BLaER1 (cell line): ENCODE results near the gene LHFPL6.

Source experiments
- H3K27ac ChIP-seq: shearing (Covaris generic); formaldehyde crosslinking; 2 replicates; pipeline ENCODE4 v1.8.1; 2022
- H3K27me3 ChIP-seq: shearing (Covaris generic); formaldehyde crosslinking; 2 replicates; pipeline ENCODE4 v1.8.1; 2022
- H3K36me3 ChIP-seq: shearing (Covaris generic); formaldehyde crosslinking; 2 replicates; pipeline ENCODE4 v1.8.1; 2022
- H3K4me1 ChIP-seq: shearing (Covaris generic); formaldehyde crosslinking; 2 replicates; pipeline ENCODE4 v1.8.1; 2022
- H3K4me2 ChIP-seq: shearing (Covaris generic); formaldehyde crosslinking; 2 replicates; pipeline ENCODE4 v1.8.1; 2022
- H3K4me3 ChIP-seq: shearing (Covaris generic); formaldehyde crosslinking; 2 replicates; pipeline ENCODE4 v1.8.1; 2022
- H3K9ac ChIP-seq: shearing (Covaris generic); formaldehyde crosslinking; 2 replicates; pipeline ENCODE4 v1.8.1; 2022
- H3K9me3 ChIP-seq: shearing (Covaris generic); formaldehyde crosslinking; 2 replicates; pipeline ENCODE4 v1.8.1; 2022
- H4K20me1 ChIP-seq: shearing (Covaris generic); formaldehyde crosslinking; 2 replicates; pipeline ENCODE4 v1.8.1; 2022
- Cebpa-rat ChIP-seq: shearing (Covaris generic); IDR thresholded peaks from 2 replicates; pipeline ENCODE4 v1.8.1; 2022

LHFPL6 gene

GRCh38 chr13:39483326-39483725 lies 119.7 kb downstream of the LHFPL6 start:
- Histone ChIP-seq H3K36me3 (no peaks in the 10 kb centered on the region), H3K4me3 (no peak overlapping the region), H3K27ac (no peak overlapping the region), H3K27me3 (no peaks in the 10 kb centered on the region), H4K20me1 (no peaks in the 10 kb centered on the region), H3K4me2 (no peak overlapping the region), H3K9ac (no peak overlapping the region), H3K4me1 (no peaks in the 10 kb centered on the region), H3K9me3 (no peaks in the 10 kb centered on the region)
- no peak for TF ChIP-seq Cebpa-rat

GRCh38 chr13:39481491-39481890 lies 121.5 kb downstream of the LHFPL6 start:
- no peak overlapping the region for H3K9ac ChIP-seq
- no peaks in the 10 kb centered on the region for H3K9me3 ChIP-seq
- H3K27me3 ChIP-seq: no peaks in the 10 kb centered on the region
- H3K4me3 ChIP-seq: no peak overlapping the region
- TF ChIP-seq Cebpa-rat: no peak
- H3K36me3 ChIP-seq: no peaks in the 10 kb centered on the region
- H3K27ac ChIP-seq: no peak overlapping the region
- no peaks in the 10 kb centered on the region for H4K20me1 ChIP-seq
- H3K4me2 ChIP-seq: no peak overlapping the region
- H3K4me1 ChIP-seq: no peaks in the 10 kb centered on the region

- TF ChIP-seq Cebpa-rat: no peak
- no peak overlapping the region for H3K9ac ChIP-seq
- H3K27ac ChIP-seq: no peak overlapping the region
- no peak overlapping the region for H3K4me2 ChIP-seq
- H3K36me3 ChIP-seq: no peaks in the 10 kb centered on the region
- no peaks in the 10 kb centered on the region for H3K9me3 ChIP-seq
- H3K4me3 ChIP-seq: no peak overlapping the region
- no peaks in the 10 kb centered on the region for H3K27me3 ChIP-seq
- no peaks in the 10 kb centered on the region for H4K20me1 ChIP-seq
- H3K4me1 ChIP-seq: no peaks in the 10 kb centered on the region
Measured at GRCh38 chr13:39474600-39474999, 128.4 kb downstream of the LHFPL6 start.

- Histone ChIP-seq H3K4me3 (no peak overlapping the region), H3K4me2 (no peak overlapping the region), H3K27me3 (no peaks in the 10 kb centered on the region), H3K4me1 (no peaks in the 10 kb centered on the region), H3K9me3 (no peaks in the 10 kb centered on the region), H3K27ac (no peak overlapping the region), H4K20me1 (no peaks in the 10 kb centered on the region), H3K36me3 (no peaks in the 10 kb centered on the region), H3K9ac (no peak overlapping the region)
- no peak for TF ChIP-seq Cebpa-rat
Measured at GRCh38 chr13:39469676-39470075, 133.3 kb downstream of the LHFPL6 start.

GRCh38 chr13:39468306-39468705 lies 134.7 kb downstream of the LHFPL6 start:
- H3K9me3 ChIP-seq: no peaks in the 10 kb centered on the region
- H3K4me3 ChIP-seq: no peak overlapping the region
- H3K9ac ChIP-seq: no peak overlapping the region
- no peaks in the 10 kb centered on the region for H3K27me3 ChIP-seq
- no peak overlapping the region for H3K4me2 ChIP-seq
- H3K27ac ChIP-seq: no peak overlapping the region
- no peaks in the 10 kb centered on the region for H4K20me1 ChIP-seq
- no peaks in the 10 kb centered on the region for H3K4me1 ChIP-seq
- TF ChIP-seq Cebpa-rat: no peak
- H3K36me3 ChIP-seq: no peaks in the 10 kb centered on the region

- Histone ChIP-seq H3K27ac (no peak overlapping the region), H3K36me3 (no peaks in the 10 kb centered on the region), H3K4me3 (no peak overlapping the region), H3K9ac (no peak overlapping the region), H3K27me3 (no peaks in the 10 kb centered on the region), H3K4me2 (no peak overlapping the region), H3K4me1 (no peaks in the 10 kb centered on the region), H4K20me1 (no peaks in the 10 kb centered on the region), H3K9me3 (no peaks in the 10 kb centered on the region)
- TF ChIP-seq Cebpa-rat: no peak
Measured at GRCh38 chr13:39463611-39464010, 139.4 kb downstream of the LHFPL6 start.

GRCh38 chr13:39462906-39463305 lies 140.1 kb downstream of the LHFPL6 start:
- no peak for TF ChIP-seq Cebpa-rat
- no peak overlapping the region for H3K27ac ChIP-seq

GRCh38 chr13:39462428-39462827 lies 140.6 kb downstream of the LHFPL6 start:
- H4K20me1 ChIP-seq: no peaks in the 10 kb centered on the region
- H3K27ac ChIP-seq: no peak overlapping the region
- H3K9ac ChIP-seq: no peak overlapping the region
- no peaks in the 10 kb centered on the region for H3K27me3 ChIP-seq
- no peak overlapping the region for H3K4me2 ChIP-seq
- H3K36me3 ChIP-seq: no peaks in the 10 kb centered on the region
- peaks cover 4% of the 10 kb centered on the region; the same call in 1 of the 2 replicates for H3K9me3 ChIP-seq
- TF ChIP-seq Cebpa-rat: no peak
- no peak overlapping the region for H3K4me3 ChIP-seq
- H3K4me1 ChIP-seq: no peaks in the 10 kb centered on the region

More at GRCh38 chr13:39462906-39463305, 140.1 kb downstream of the LHFPL6 start:
- Histone ChIP-seq H3K9me3 (no peaks in the 10 kb centered on the region), H3K4me1 (no peaks in the 10 kb centered on the region), H3K4me3 (no peak overlapping the region), H3K4me2 (no peak overlapping the region), H4K20me1 (no peaks in the 10 kb centered on the region), H3K36me3 (no peaks in the 10 kb centered on the region), H3K9ac (no peak overlapping the region), H3K27me3 (no peaks in the 10 kb centered on the region)

GRCh38 chr13:39461685-39462266 lies 141.2 kb downstream of the LHFPL6 start:
- Histone ChIP-seq H4K20me1 (no peaks in the 10 kb centered on the region), H3K4me1 (no peaks in the 10 kb centered on the region), H3K36me3 (no peaks in the 10 kb centered on the region), H3K27me3 (no peaks in the 10 kb centered on the region), H3K4me3 (no peak overlapping the region), H3K27ac (no peak overlapping the region), H3K9ac (no peak overlapping the region), H3K9me3 (peaks cover 7% of the 10 kb centered on the region; the same call in 1 of the 2 replicates), H3K4me2 (no peak overlapping the region)
- no peak for TF ChIP-seq Cebpa-rat

GRCh38 chr13:39457274-39457673 lies 145.7 kb downstream of the LHFPL6 start:
- Histone ChIP-seq H3K36me3 (no peaks in the 10 kb centered on the region), H4K20me1 (no peaks in the 10 kb centered on the region), H3K9me3 (peaks cover 7% of the 10 kb centered on the region; the same call in 1 of the 2 replicates), H3K27ac (no peak overlapping the region), H3K9ac (no peak overlapping the region), H3K4me1 (peaks cover 8% of the 10 kb centered on the region), H3K27me3 (no peaks in the 10 kb centered on the region), H3K4me3 (no peak overlapping the region), H3K4me2 (no peak overlapping the region)
- no peak for TF ChIP-seq Cebpa-rat

GRCh38 chr13:39455521-39456175 lies 147.3 kb downstream of the LHFPL6 start:
- Histone ChIP-seq H4K20me1 (no peaks in the 10 kb centered on the region), H3K9ac (no peak overlapping the region), H3K27me3 (no peaks in the 10 kb centered on the region), H3K9me3 (peaks cover 7% of the 10 kb centered on the region; the same call in 1 of the 2 replicates), H3K4me3 (no peak overlapping the region), H3K36me3 (no peaks in the 10 kb centered on the region), H3K4me1 (peaks cover 24% of the 10 kb centered on the region), H3K4me2 (no peak overlapping the region), H3K27ac (no peak overlapping the region)
- no peak for TF ChIP-seq Cebpa-rat
